Nephron (organoid): ENCODE data around the gene HDAC9.

Experiments used
- H3K27ac Mint-ChIP-seq, 3 experiments: 2 replicates each; pipeline ENCODE4 v1.8.0; 2020; ENCODE audit warnings: mixed read lengths in 3 of 3, mild to moderate bottlenecking in 2 of 3, moderate library complexity in 1 of 3
- H3K27me3 Mint-ChIP-seq: 2 replicates; pipeline ENCODE4 v1.8.0; 2021; ENCODE audit warnings: low read depth, mild to moderate bottlenecking, moderate library complexity, mixed read lengths
- H3K36me3 Mint-ChIP-seq: 2 replicates; pipeline ENCODE4 v1.8.0; 2020; ENCODE audit warnings: low read depth, mixed read lengths
- H3K4me1 Mint-ChIP-seq: 2 replicates; pipeline ENCODE4 v1.8.0; 2020; ENCODE audit warnings: mixed read lengths
- H3K4me3 Mint-ChIP-seq, 3 experiments: 2 replicates each; pipeline ENCODE4 v1.8.0; 2020; ENCODE audit warnings: mild to moderate bottlenecking in 3 of 3, mixed read lengths in 3 of 3, moderate library complexity in 2 of 3
- H3K9me3 Mint-ChIP-seq: 2 replicates; pipeline ENCODE4 v1.8.0; 2020; ENCODE audit warnings: mixed read lengths
- CTCF ChIP-seq, 3 experiments: fragments of 200-600 bp; sonication (generic); IDR thresholded peaks; one replicate each; pipeline ENCODE4 v1.5.0; 2021; ENCODE audit warnings: antibody characterized with exemption in 3 of 3; ENCODE audit not compliant: unreplicated experiment in 3 of 3

The HDAC9 gene

GRCh38 chr7:18855796-18856195 is 360.2 kb downstream of the HDAC9 start:
- no peaks in the 10 kb centered on the region for H3K9me3 Mint-ChIP-seq
- no peak for TF ChIP-seq CTCF (IDR thresholded peaks at IDR 0.05; ENCODE audit: unreplicated experiment in 3 of 3)
- no peak overlapping the region for H3K27ac Mint-ChIP-seq
- no peaks in the 10 kb centered on the region for H3K27me3 Mint-ChIP-seq
- no peaks in the 10 kb centered on the region for H3K36me3 Mint-ChIP-seq
- no peaks in the 10 kb centered on the region for H3K4me1 Mint-ChIP-seq
- H3K4me3 Mint-ChIP-seq, result no peak overlapping the region

- Mint-ChIP-seq H3K27me3 (no peaks in the 10 kb centered on the region), H3K36me3 (no peaks in the 10 kb centered on the region), H3K27ac (no peak overlapping the region), H3K4me3 (no peak overlapping the region), H3K4me1 (no peaks in the 10 kb centered on the region), H3K9me3 (no peaks in the 10 kb centered on the region)
- no peak for TF ChIP-seq CTCF (IDR thresholded peaks at IDR 0.05; ENCODE audit: unreplicated experiment in 3 of 3)
These were observed 362.7 kb downstream of the HDAC9 start for GRCh38 chr7:18858232-18858631.

- Mint-ChIP-seq H3K9me3 (no peaks in the 10 kb centered on the region), H3K27ac (no peak overlapping the region), H3K4me3 (no peak overlapping the region), H3K27me3 (no peaks in the 10 kb centered on the region), H3K36me3 (no peaks in the 10 kb centered on the region), H3K4me1 (no peaks in the 10 kb centered on the region)
- no peak for TF ChIP-seq CTCF (IDR thresholded peaks at IDR 0.05; ENCODE audit: unreplicated experiment in 3 of 3)
These were observed 363.8 kb downstream of the HDAC9 start for GRCh38 chr7:18859318-18859717.

- no peak overlapping the region for H3K27ac Mint-ChIP-seq
- no peak overlapping the region for H3K4me3 Mint-ChIP-seq
- no peaks in the 10 kb centered on the region for H3K9me3 Mint-ChIP-seq
- H3K27me3 Mint-ChIP-seq, result peaks cover 3% of the 10 kb centered on the region
- no peaks in the 10 kb centered on the region for H3K4me1 Mint-ChIP-seq
- no peaks in the 10 kb centered on the region for H3K36me3 Mint-ChIP-seq
- no peak for TF ChIP-seq CTCF (IDR thresholded peaks at IDR 0.05; ENCODE audit: unreplicated experiment in 3 of 3)
These were observed 364.7 kb downstream of the HDAC9 start for GRCh38 chr7:18860221-18860620.

GRCh38 chr7:18861514-18862118 is 366.1 kb downstream of the HDAC9 start:
- no peak overlapping the region for H3K4me3 Mint-ChIP-seq
- H3K27me3 Mint-ChIP-seq, result peaks cover 5% of the 10 kb centered on the region
- no peak overlapping the region for H3K27ac Mint-ChIP-seq
- TF ChIP-seq CTCF (IDR thresholded peaks at IDR 0.05; ENCODE audit: unreplicated experiment in 3 of 3), result no peak
- H3K4me1 Mint-ChIP-seq, result peaks cover 5% of the 10 kb centered on the region
- no peaks in the 10 kb centered on the region for H3K36me3 Mint-ChIP-seq
- no peaks in the 10 kb centered on the region for H3K9me3 Mint-ChIP-seq

GRCh38 chr7:18864967-18865366 is 369.4 kb downstream of the HDAC9 start:
- no peaks in the 10 kb centered on the region for H3K36me3 Mint-ChIP-seq
- H3K9me3 Mint-ChIP-seq, result no peaks in the 10 kb centered on the region
- H3K4me3 Mint-ChIP-seq, result no peak overlapping the region
- H3K27ac Mint-ChIP-seq, result no peak overlapping the region
- H3K27me3 Mint-ChIP-seq, result peaks cover 5% of the 10 kb centered on the region
- peaks cover 11% of the 10 kb centered on the region for H3K4me1 Mint-ChIP-seq
- TF ChIP-seq CTCF (IDR thresholded peaks at IDR 0.05; ENCODE audit: unreplicated experiment in 3 of 3), result no peak
